ENCODE measurements around the gene TBL1XR1.
"Not testable (repeated sequence)": the region's sequence is repeated elsewhere in the genome, so short reads cannot be mapped to it uniquely, and the experiment has no call there.

TBL1XR1 gene

GRCh38 chr3:177141471-177141870, 55.8 kb downstream of the TBL1XR1 start:
- no peak for DNase-seq (ENCODE audit: low spot score)

- not testable (repeated sequence) for DNase-seq (ENCODE audit: low spot score)
These were observed 58.1 kb downstream of the TBL1XR1 start for GRCh38 chr3:177139220-177139619.

- DNase-seq (ENCODE audit: low spot score) = no peak
These were observed 59.2 kb downstream of the TBL1XR1 start for GRCh38 chr3:177137774-177138705.

GRCh38 chr3:177136741-177137140, 60.5 kb downstream of the TBL1XR1 start:
- no peak for DNase-seq (ENCODE audit: low spot score)

- DNase-seq (ENCODE audit: low spot score) = no peak
These were observed 61.3 kb downstream of the TBL1XR1 start for GRCh38 chr3:177135841-177136492.

DNA sequence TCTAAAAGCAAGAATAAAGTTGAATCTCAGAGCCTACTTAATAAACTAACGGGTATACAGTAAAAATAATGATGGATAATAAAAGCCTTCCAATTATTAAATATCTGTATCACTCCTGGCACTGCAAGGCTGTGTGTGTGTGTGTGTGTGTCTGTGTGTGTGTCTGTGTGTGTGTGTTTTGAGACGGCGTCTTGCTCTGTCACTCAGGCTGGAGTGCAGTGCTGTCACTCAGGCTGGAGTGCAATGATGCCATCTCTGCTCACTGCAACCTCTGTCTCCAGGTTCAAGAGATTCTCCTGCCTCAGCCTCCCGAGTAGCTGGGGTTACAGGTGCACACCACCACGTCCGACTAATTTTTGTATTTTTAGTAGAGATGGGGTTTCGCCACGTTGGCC, 62.5 kb downstream of the TBL1XR1 start:
- DNase-seq (ENCODE audit: low spot score) = no peak

- DNase-seq (ENCODE audit: low spot score) = no peak
These were observed 63.1 kb downstream of the TBL1XR1 start for GRCh38 chr3:177133860-177134815.

GRCh38 chr3:177131927-177132636, 65.2 kb downstream of the TBL1XR1 start:
- no peak for DNase-seq (ENCODE audit: low spot score)

DNA sequence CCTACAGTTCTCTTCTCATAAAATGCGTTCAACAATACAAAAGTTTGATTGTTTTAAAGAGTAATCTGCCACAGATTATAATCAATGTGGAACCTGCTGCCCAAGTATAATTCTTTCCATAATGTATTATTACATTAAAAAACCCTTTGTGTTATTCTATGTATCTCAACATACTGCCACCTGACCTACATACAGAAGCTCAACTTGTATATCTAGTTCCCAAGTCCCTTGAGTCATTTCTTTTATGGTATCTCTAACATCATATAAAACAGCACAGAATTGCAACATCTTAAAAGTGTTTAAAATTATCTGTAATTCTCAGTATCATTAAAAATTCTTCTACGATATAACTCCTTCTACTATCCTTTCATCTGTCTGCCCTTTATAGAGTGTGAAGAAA, 70.3 kb downstream of the TBL1XR1 start:
- DNase-seq (ENCODE audit: low spot score) = no peak

DNA sequence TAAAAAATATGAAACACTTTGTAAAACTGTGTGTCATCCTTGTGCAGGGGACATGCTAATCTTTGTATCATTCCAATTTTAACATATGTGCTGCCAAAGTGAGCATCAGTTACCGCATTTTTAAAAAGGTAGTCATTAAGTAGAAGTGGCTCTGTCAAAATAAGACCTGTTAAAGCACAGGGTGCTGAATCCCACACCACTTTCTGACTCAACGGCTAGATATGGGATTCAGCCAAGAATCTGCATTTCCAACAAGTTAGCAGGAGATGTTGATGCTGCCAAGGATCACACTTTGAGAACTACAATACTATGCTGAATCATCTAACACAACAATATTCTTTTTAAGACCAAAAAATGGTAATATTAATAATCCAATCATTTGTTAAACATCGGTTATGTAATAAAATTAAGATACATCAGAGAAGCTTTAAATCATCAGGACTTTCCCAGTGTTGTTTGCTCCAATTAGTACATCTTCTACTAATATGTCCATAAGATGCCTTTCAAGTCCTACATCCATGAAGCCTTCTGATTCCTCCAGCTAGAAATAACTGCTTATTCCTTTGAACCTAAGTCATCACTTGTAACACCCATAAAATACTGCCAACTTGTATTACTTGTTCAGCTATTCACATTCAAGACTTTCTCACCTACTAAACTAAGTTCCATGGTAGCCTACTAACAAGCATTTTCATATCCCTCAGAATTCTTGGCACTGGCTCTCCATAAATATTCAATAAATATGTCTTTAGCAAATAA, 71.1 kb downstream of the TBL1XR1 start:
- DNase-seq (ENCODE audit: low spot score) = no peak

GRCh38 chr3:177124882-177125281, 72.4 kb downstream of the TBL1XR1 start:
- no peak for DNase-seq (ENCODE audit: low spot score)

GRCh38 chr3:177123822-177124221, 73.5 kb downstream of the TBL1XR1 start:
- no peak for DNase-seq (ENCODE audit: low spot score)

- DNase-seq (ENCODE audit: low spot score) = no peak
These were observed 75.0 kb downstream of the TBL1XR1 start for GRCh38 chr3:177122183-177122856.

- no peak for DNase-seq (ENCODE audit: low spot score)
These were observed 77.5 kb downstream of the TBL1XR1 start for GRCh38 chr3:177119829-177120228.

DNA sequence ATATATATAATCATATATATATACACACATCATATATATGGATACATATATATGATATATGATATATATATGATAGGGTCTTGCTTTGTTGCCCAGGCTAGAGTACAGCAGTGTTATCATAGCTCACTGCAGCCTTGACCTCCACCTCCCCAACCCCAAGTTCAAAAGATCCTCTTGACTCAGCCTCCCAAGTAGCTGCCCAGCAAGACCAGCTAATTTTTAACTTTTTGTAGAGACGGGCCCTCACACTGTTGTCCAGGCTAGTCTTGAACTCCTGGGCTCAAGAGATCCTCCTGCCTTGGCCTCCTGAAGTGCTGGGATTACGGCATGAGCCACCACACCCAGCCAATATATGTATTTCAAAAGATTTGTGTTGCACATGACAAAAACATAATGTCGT, 83.0 kb downstream of the TBL1XR1 start:
- no peak for DNase-seq (ENCODE audit: low spot score)

- no peak for DNase-seq (ENCODE audit: low spot score)
These were observed 85.7 kb downstream of the TBL1XR1 start for GRCh38 chr3:177111541-177111949.

- no peak for DNase-seq (ENCODE audit: low spot score)
These were observed 86.4 kb downstream of the TBL1XR1 start for GRCh38 chr3:177110895-177111294.

GRCh38 chr3:177110386-177110785, 86.9 kb downstream of the TBL1XR1 start:
- DNase-seq (ENCODE audit: low spot score) = no peak

- no peak for DNase-seq (ENCODE audit: low spot score)
These were observed 87.5 kb downstream of the TBL1XR1 start for GRCh38 chr3:177109688-177110330.

GRCh38 chr3:177108648-177109047, 88.6 kb downstream of the TBL1XR1 start:
- no peak for DNase-seq (ENCODE audit: low spot score)

Data from iPS-NIHi11 (cell line).